Measurements from ENCODE around the gene ZNF664. TPM values are rescaled to one million over a fixed set of nuclear protein-coding genes. Genes with fewer than 3 reads are reported as not detected.

Gene ZNF664
- total RNA-seq, 1 experiment from 2014 or later, result 102 TPM

DNA sequence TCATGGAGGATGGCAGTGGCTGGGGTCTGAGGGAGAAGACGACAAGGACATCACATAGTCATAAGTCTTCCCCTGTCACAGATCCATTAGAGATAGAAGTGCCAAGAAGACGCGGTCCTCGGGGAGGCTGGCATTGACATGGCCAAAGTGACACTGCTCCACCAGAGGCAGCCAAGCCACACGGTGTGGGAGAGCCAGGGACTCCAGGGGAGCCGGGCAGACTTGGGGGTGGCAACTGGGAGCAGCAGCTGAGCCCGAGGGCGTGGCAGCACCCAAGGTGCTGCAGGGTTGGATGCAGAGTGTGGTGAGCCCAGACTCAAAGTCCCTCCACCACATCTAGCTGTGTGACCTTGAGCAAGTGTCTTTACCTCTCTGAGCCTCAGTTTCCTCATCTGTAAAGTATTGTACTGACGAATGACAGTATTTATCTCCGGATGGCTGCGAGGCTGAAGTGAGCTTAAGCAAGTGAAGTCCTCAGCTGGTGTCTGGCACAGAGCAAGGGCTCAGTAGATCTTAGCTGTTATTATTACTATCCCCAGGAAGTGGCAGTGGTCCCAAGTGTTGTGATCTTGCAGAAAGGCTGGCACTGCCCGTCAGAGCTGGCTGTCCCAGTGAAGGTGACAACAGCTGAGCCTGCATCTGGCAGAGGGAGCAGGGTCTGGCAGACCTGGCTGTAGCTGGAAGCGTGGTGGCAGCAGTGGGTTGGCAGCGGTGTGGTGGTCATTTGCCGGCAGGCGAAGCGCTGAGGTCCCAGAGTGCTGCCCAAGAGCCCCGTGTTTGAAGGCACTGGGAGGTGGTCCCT lies 54.9 kb downstream of the ZNF664 start:
- H3K9me3 ChIP-seq (replicated peaks), result no peaks in the 10 kb centered on the region
- H3K4me1 ChIP-seq, result peaks cover 39% of the 10 kb centered on the region
- DNase-seq, result peak in 1 of 2 experiments; percentile 46
- H3K4me3 ChIP-seq, result no peak overlapping the region
- H3K27ac ChIP-seq, result peak overlapping the region; percentile 66
- H3K36me3 ChIP-seq, result no peaks in the 10 kb centered on the region
- no peaks in the 10 kb centered on the region for H3K27me3 ChIP-seq

DNA sequence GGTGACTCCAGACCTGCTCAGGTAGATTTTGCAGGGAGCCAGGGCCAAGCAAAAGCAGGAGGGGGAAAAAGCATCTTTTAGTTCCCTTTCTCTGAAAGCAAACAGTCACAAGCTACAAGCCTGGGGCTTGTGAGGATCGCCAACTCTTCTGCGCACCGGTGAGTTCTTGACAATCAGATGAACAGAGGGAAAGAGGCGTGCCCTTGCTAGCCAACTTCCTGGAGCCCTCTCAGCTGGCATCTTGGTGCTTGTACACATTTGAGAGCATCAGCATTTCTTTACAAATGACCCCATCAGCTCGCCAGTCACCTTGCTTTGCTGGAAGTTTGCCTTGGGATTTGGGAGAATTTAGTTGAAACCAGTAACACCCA lies 55.5 kb downstream of the ZNF664 start:
- Histone ChIP-seq H3K27me3 (no peaks in the 10 kb centered on the region), H3K27ac (no peak overlapping the region; the same call in 1 of the 2 replicates), H3K36me3 (no peaks in the 10 kb centered on the region), H3K4me3 (no peak overlapping the region), H3K4me1 (peaks cover 39% of the 10 kb centered on the region), H3K9me3 (replicated peaks) (no peaks in the 10 kb centered on the region)
- no peak for DNase-seq

DNA sequence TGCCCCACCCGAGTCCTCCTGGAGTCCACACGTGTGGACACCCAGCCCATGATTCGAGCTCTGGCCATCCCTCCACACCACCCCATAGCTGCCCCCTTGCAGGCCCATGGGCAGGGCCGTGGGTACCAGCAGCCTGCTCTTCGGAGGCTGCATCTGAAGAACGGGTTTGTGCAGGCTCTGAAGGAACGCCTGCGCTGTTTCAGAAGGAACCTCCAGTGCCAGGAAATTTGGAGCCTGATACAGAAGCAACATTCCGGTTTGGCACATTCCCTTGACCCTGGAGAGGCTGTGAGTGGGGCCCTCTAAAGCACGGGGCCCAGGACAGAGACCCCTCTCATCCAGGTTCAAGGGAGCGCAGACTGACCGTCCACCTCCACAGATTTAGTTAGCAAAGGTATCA lies 57.0 kb downstream of the ZNF664 start:
- H3K4me3 ChIP-seq, result no peak overlapping the region
- DNase-seq, result no peak
- H3K4me1 ChIP-seq, result peaks cover 30% of the 10 kb centered on the region
- no peaks in the 10 kb centered on the region for H3K36me3 ChIP-seq
- H3K27me3 ChIP-seq, result no peaks in the 10 kb centered on the region
- H3K9me3 ChIP-seq (replicated peaks), result no peaks in the 10 kb centered on the region
- peak overlapping the region; percentile 3; the same call in 1 of the 2 replicates for H3K27ac ChIP-seq

GRCh38 chr12:124030510-124030909 lies 57.5 kb downstream of the ZNF664 start:
- Histone ChIP-seq H3K4me1 (peaks cover 30% of the 10 kb centered on the region), H3K4me3 (peak overlapping the region; percentile 10), H3K36me3 (no peaks in the 10 kb centered on the region), H3K27me3 (no peaks in the 10 kb centered on the region), H3K9me3 (replicated peaks) (no peaks in the 10 kb centered on the region), H3K27ac (peak overlapping the region; percentile 3; the same call in 1 of the 2 replicates)
- DNase-seq, result peak; percentile 36 to 60

GRCh38 chr12:124031058-124031457 lies 58.0 kb downstream of the ZNF664 start:
- H3K4me3 ChIP-seq, result peak overlapping the region; percentile 10
- no peaks in the 10 kb centered on the region for H3K9me3 ChIP-seq (replicated peaks)
- no peaks in the 10 kb centered on the region for H3K36me3 ChIP-seq
- no peak for DNase-seq
- no peak overlapping the region for H3K27ac ChIP-seq
- H3K27me3 ChIP-seq, result no peaks in the 10 kb centered on the region
- H3K4me1 ChIP-seq, result peaks cover 35% of the 10 kb centered on the region

GRCh38 chr12:124032265-124032886 lies 59.4 kb downstream of the ZNF664 start:
- Histone ChIP-seq H3K4me3 (no peak overlapping the region), H3K27me3 (no peaks in the 10 kb centered on the region), H3K9me3 (replicated peaks) (no peaks in the 10 kb centered on the region), H3K4me1 (peaks cover 42% of the 10 kb centered on the region), H3K36me3 (no peaks in the 10 kb centered on the region), H3K27ac (no peak overlapping the region)
- DNase-seq, result peak; percentile 67 to 84

DNA sequence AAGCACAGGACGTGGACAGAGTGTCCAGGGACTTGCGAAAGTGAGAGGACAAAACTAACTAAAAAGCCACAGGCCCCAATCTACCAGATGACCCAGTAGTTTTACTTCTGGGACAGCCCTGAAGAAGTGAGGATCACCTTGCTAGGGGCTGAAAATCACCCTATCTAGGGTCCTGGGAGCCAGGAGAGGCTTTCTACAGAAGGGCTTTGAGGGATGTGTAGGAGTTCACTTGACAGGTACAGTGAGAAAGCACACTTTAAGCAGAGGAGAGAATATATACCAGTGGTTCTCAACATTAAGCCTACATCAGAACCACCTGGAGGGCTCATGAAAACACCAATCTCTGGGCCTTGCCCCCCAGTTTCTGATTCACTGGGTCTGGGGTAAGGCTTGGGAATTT lies 60.8 kb downstream of the ZNF664 start:
- DNase-seq, result no peak
- no peaks in the 10 kb centered on the region for H3K27me3 ChIP-seq
- peaks cover 36% of the 10 kb centered on the region for H3K4me1 ChIP-seq
- no peak overlapping the region for H3K27ac ChIP-seq
- H3K4me3 ChIP-seq, result no peak overlapping the region
- H3K9me3 ChIP-seq (replicated peaks), result no peaks in the 10 kb centered on the region
- H3K36me3 ChIP-seq, result no peaks in the 10 kb centered on the region

DNA sequence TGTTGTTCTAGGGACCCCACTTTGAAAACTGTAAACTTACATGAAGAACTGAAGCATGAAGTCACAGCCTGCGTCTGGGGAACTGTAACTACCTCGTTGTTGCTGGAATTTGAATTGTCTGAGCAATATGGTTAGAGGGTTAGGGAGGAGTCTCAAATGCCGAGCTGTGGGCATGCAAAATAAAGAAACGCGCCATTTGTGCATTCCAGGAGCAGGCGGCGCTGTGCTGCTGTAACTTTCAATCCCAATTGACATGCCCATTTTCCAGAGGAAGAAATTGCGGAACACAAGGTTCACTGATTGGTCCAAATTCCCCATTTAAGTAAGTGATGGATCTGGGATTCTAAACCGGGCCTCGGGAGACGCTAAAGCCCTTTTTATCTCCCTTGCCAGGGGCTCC lies 61.3 kb downstream of the ZNF664 start:
- Histone ChIP-seq H3K9me3 (replicated peaks) (no peaks in the 10 kb centered on the region), H3K4me1 (peaks cover 41% of the 10 kb centered on the region), H3K27ac (no peak overlapping the region), H3K27me3 (no peaks in the 10 kb centered on the region), H3K36me3 (no peaks in the 10 kb centered on the region), H3K4me3 (no peak overlapping the region)
- DNase-seq, result no peak

- DNase-seq, result no peak
- Histone ChIP-seq H3K27me3 (no peaks in the 10 kb centered on the region), H3K36me3 (no peaks in the 10 kb centered on the region)
Observed at GRCh38 chr12:124035163-124035562, 62.1 kb downstream of the ZNF664 start.

DNA sequence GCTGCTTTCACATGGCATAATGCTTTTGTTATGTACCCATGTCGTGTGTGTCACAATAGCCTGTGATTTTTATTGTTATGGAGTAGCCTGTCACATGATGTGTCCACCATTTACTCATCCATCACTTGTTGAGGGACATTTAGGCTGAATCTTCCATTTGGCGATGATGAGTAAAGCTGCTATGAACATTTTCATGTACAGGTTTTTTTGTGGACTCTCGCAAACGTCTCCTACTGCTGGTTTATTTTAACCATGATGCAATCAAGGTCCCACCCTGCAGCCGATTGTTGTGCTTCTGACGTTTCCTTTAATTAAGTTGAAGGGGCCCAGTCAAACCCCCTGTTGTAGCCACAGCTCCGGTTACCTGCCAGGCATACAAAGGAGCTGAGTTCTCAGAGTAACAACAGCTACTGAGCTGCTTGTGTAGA lies 63.2 kb downstream of the ZNF664 start:
- Histone ChIP-seq H3K4me3 (no peak overlapping the region), H3K9me3 (replicated peaks) (no peaks in the 10 kb centered on the region), H3K4me1 (peaks cover 32% of the 10 kb centered on the region), H3K36me3 (no peaks in the 10 kb centered on the region), H3K27ac (peak overlapping the region; percentile 85), H3K27me3 (no peaks in the 10 kb centered on the region)
- DNase-seq, result peak; percentile 51 to 74

More at GRCh38 chr12:124035163-124035562, 62.1 kb downstream of the ZNF664 start:
- H3K27ac ChIP-seq, result no peak overlapping the region
- peaks cover 40% of the 10 kb centered on the region for H3K4me1 ChIP-seq
- H3K9me3 ChIP-seq (replicated peaks), result no peaks in the 10 kb centered on the region
- no peak overlapping the region for H3K4me3 ChIP-seq

- H3K4me1 ChIP-seq, result peaks cover 32% of the 10 kb centered on the region
- peak; percentile 83 to 93 for DNase-seq
- no peaks in the 10 kb centered on the region for H3K27me3 ChIP-seq
- H3K36me3 ChIP-seq, result no peaks in the 10 kb centered on the region
- no peak overlapping the region for H3K4me3 ChIP-seq
- H3K27ac ChIP-seq, result peak overlapping the region; percentile 85
- no peaks in the 10 kb centered on the region for H3K9me3 ChIP-seq (replicated peaks)
Observed at GRCh38 chr12:124036657-124037109, 63.7 kb downstream of the ZNF664 start.

GRCh38 chr12:124037331-124037730 lies 64.3 kb downstream of the ZNF664 start:
- DNase-seq, result no peak
- peaks cover 32% of the 10 kb centered on the region for H3K4me1 ChIP-seq
- no peaks in the 10 kb centered on the region for H3K36me3 ChIP-seq
- no peaks in the 10 kb centered on the region for H3K9me3 ChIP-seq (replicated peaks)
- no peak overlapping the region for H3K4me3 ChIP-seq
- no peaks in the 10 kb centered on the region for H3K27me3 ChIP-seq
- peak overlapping the region; percentile 85 for H3K27ac ChIP-seq

DNA sequence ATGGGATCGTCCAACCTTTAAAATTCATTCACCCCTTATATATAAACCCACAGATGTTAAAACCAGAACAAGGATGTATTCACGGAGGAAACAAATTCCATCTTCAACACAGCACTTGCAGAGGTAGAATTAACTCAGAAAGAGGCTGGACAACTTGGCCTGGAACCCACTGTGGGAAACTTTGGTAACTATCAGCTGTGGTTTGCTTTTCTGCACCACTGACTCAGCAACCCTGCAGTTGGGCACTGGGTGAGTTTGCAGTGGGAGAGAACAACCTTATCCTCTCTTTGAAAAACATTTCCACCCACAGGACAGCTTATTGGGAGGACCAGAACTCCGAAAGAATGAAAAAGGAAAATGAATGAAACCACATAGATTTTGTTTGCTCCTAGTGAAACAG lies 66.3 kb downstream of the ZNF664 start:
- Histone ChIP-seq H3K27ac (peak overlapping the region; percentile 18), H3K9me3 (replicated peaks) (no peaks in the 10 kb centered on the region), H3K4me3 (no peak overlapping the region), H3K27me3 (no peaks in the 10 kb centered on the region), H3K36me3 (no peaks in the 10 kb centered on the region), H3K4me1 (peaks cover 39% of the 10 kb centered on the region)
- peak; percentile 26 to 69 for DNase-seq

GRCh38 chr12:124040291-124040690 lies 67.3 kb downstream of the ZNF664 start:
- no peak overlapping the region for H3K27ac ChIP-seq
- no peak overlapping the region for H3K4me3 ChIP-seq
- H3K4me1 ChIP-seq, result peaks cover 42% of the 10 kb centered on the region
- no peaks in the 10 kb centered on the region for H3K36me3 ChIP-seq
- no peaks in the 10 kb centered on the region for H3K9me3 ChIP-seq (replicated peaks)
- no peaks in the 10 kb centered on the region for H3K27me3 ChIP-seq
- DNase-seq, result no peak

GRCh38 chr12:124040737-124041136 lies 67.7 kb downstream of the ZNF664 start:
- no peaks in the 10 kb centered on the region for H3K36me3 ChIP-seq
- DNase-seq, result no peak
- no peak overlapping the region for H3K27ac ChIP-seq
- H3K4me1 ChIP-seq, result peaks cover 44% of the 10 kb centered on the region
- H3K27me3 ChIP-seq, result no peaks in the 10 kb centered on the region
- no peak overlapping the region for H3K4me3 ChIP-seq
- no peaks in the 10 kb centered on the region for H3K9me3 ChIP-seq (replicated peaks)
